ENCODE data around the gene TNFRSF1B.

TNFRSF1B gene

DNA sequence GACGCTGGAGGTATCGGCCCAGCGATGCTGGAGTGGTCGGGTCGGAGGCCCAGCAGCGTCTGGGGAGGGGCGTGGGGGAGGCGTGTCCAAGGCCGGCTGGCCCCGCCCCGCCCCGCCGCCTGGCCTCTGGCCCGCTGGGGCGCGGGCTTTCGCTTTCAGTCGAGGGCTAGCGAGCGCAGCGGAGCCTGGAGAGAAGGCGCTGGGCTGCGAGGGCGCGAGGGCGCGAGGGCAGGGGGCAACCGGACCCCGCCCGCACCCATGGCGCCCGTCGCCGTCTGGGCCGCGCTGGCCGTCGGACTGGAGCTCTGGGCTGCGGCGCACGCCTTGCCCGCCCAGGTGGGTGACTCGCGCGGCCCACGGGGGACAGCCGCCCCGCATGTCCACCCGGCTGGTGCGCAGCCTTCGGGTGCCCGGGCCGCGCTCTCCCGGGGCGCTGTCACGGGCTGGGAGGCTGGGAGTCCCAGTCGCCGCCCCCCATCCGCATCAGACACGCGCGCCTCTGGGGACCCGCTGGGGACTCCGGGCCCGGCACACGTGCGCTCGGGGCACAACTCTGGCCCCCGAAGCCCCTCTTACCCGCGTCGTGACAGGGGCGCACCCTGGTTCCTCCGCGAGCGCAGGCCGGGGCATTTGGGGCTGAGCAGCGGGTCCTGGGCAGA, at the start of gene TNFRSF1B:
TSS of gene TNFRSF1B (plus strand) at position 158 of the 659 bp plus-strand sequence. CDS start at position 259, 101 bp downstream.
- peak; percentile 17 for DNase-seq

DNA sequence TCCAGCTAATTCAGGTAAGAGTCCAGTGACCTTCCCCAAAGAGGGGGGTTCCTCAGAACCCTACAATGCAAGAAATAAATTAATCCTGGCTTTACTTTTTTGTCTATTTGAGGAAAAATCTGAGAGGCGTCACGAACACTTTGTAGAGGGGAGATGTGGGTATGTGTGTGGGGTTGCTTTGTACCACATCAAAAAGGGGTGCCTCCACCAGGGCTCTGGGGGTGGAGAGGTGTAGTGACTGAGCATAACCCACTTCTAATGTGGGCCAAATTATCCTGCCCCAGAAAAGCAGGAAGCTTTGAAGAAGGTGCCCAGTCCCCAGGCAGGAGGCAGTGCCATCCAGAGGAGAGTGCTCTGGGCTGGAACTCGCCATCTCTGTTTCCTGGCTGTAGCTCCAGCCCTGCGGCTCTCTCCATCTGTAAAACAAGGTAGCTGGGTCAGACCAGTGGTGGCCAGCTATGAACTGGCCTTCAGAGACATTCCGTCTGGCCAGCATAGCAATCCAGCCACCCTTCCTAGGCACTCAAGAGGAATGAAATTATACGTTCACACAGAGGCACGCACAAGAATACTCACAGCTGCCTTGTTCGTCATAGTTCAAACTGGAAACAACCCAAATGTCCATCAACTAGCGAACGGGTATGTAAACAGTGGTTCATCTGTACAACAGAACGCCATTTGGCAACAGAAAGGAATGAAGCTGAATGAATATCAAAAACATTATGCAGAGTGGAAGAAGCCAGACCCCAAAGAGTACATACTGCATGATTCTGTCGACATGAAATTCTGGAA, 45.4 kb upstream of the TNFRSF1B start:
- no peak for DNase-seq

DNA sequence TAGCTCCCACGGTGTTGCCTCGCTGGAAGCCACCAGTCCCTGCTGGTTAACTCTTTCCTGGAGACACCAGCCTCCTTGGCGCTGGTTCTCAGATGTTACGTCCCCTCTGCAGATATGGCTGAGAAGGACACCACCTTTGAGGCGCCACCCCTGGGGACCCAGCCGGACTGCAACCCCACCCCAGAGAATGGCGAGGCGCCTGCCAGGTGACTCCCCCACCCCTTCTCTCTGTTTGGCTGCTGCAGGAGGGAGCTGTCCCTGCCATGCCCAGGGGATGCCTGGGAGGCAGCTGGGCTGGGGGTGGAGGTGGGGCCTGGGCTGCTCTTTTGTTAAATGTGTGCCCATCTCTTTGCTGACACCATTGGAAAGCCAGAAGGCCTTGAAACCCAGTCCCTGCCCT, 43.6 kb upstream of the TNFRSF1B start:
- no peak for DNase-seq

DNA sequence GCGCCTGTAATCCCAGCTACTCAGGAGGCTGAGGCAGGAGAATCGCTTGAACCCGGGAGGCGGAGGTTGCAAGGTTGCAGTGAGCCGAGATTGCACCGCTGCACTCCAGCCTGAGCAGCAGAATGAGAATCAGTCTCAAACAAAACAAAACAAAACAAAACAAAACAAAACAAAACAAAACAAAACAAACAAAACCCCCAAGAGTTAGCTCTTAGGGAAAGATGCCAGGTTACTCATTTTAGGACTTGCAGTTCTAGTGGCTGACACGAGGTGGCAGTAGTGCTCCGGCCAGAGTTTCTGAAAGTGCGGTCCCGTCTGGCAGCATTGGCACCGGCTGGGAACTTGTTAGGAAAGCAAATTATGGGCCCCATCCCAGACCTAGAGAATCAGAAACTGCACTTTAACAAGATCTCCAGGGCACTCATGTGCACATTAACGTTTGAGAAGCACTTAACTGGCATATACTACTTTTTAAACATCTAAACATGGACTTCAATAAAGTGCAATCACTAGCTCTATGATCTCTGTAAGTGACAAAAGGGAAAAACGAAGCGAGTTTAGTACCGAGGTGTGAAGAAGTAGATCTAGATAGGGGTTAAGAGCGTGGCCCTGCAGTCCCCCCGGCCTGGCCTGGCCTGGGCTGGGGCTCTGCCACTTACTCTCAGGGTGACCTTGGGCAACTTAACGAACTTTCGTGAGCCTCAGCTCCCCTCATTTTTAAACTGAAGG, 41.9 kb upstream of the TNFRSF1B start:
- peak; percentile 56 for DNase-seq

DNA sequence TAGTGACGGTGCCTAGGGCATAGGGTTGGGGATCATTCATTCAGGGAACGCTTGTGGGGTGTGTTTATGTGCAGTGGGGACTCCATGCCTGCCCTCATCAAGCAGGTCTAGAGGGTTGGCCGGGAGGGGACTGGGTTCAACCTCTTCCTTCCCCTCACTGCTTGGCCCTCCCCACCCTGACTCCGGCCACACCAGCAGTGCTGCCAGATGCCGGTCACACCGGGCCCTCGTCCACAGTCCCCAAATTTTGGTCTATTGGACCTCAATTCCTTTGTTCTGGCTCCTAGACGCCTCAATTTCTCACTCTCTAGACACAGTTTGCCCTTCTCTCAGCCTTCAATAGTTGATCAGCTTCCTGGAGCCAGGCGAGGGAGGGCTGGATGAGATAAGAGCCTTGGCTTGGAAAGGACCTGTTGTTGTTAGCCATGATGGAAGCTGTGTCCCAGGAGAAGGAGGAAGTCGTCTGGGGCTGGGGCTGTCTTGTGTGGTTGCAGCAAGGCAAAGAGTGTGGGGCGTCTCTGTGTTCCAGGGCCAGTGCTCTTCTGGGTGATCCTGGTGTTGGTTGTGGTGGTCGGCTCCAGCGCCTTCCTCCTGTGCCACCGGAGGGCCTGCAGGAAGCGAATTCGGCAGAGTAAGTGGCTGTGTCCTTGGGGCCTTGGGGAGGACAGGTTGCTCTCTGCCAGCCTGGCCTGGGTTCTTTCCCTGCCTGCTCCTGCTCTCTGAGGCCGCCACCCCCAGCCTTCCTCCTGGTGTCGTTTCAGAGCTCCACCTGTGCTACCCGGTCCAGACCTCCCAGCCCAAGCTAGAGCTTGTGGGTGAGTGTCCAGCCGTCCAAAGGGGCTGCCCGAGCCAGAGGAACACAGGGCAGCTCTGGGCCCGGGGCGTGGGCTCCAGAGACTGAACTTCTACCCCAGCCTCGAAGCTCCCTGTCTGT, 41.1 kb upstream of the TNFRSF1B start:
- DNase-seq = no peak

DNA sequence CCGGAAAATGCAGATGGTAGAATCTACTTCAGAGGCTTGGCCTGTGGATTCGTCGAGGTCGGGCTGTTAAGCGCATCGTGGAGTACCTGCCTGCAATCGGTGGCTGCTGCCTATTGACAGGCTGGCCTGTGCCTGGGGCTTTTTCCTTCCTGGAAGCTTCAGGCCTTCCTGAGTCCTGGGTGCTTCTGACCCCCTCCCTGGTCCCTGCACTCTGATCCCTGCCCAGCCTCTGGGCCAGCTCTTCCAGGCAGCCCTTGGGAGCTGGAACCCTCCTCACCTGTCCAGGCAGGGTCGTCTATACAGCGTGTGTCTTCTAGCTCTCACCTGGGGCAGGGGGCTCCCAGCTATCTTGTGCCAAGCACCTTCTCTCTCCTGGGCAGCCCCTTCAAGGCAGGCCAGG, 40.0 kb upstream of the TNFRSF1B start:
- DNase-seq = no peak

DNA sequence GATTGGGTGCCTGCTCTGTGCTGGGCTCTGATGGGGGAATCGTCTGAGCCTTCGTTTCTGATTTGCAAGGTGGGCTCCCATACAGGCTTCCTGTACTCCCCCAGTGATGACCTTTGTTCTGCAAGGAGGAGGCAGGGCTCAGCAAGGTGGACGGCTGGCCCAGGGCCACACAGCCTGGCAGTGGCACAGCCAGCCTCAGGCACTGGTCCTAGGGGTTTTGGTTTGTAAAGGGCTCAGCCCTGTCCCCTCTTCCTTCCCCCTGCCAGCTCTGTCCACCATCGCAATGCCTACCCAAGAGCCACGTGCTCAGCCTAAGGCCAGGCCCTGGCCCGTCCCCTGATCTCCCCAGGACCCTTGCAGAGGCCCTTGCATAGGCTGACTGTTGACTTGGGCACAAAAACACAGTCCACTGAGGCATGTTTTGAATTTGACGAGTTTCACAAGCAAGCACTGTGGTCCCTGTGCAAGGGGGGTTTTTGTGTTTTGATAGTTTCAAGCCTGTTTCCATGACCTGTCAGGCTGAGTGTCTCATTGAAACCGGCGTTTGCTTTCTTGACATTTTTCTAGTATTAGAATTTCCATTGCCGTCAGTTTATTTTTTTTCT, 39.5 kb upstream of the TNFRSF1B start:
- no peak for DNase-seq

DNA sequence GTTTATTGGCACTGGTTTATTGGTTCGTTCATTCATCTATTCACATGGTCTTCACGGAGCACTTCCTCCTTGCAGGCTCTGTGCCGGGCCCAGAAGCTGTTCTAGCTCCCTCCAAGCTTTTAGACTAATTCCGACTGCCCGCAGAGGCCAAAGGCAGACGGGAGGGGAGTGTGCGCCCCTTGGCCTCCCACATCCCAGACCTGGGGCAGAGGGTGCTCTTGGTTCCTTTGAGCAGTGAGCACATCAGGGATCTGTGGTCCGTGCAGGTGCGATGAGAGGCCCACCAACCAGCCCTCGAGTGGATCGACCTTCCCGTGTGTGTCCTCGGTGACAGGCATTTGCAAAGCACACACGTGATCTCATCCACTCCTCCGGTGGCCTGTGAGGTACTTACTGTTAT, 38.7 kb upstream of the TNFRSF1B start:
- no peak for DNase-seq

DNA sequence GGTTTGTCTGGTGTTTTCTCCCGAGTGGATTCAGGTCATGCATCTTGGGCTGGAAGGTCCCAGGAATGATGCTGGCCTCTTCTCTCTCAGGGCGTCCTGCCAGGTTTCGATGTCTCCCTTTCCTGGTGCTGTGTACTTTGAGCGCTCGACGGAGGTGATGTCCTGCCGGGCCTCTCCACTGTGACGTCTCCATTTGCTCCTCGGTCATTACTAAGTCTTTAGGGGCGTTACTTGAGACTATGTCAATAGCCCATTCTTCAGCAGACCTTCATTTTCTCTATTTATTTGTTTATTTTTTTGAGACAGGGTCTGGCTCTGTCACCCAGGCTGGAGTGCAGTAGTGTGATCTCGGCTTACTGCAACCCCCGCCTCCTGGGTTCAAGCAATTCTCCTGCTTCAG, 37.2 kb upstream of the TNFRSF1B start:
- DNase-seq = no peak

DNA sequence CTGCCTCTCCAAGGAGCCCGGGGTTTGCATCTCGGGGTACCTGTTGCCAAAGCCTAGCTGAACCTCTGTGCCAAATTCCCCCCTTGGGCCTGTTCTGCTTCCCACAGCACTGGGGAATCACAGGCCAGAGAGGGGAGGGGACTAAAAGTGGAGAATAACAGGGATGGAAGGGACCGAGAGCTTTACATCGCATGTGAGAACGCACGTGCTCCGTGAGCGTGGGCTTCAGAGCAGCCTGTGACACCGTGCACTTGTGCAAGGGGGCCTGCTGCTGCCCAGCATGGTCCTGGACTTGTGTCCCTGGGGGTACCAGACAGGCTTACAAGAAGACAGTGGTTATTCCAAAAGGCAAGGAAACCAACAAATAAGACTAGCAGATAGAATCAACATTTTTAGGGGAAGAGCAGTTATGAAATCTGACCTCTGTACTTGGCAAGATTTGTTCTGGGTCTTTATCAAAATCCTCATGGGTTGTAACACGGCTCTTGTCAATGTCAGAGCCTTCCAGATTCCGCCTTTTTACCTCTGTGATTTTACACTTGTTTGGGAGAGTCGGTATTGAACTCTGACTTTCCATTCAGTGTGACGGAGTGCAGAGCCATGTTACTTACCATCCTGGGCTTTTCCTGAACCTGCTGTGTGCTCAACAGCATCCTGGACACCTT, 36.2 kb upstream of the TNFRSF1B start:
- no peak for DNase-seq

DNA sequence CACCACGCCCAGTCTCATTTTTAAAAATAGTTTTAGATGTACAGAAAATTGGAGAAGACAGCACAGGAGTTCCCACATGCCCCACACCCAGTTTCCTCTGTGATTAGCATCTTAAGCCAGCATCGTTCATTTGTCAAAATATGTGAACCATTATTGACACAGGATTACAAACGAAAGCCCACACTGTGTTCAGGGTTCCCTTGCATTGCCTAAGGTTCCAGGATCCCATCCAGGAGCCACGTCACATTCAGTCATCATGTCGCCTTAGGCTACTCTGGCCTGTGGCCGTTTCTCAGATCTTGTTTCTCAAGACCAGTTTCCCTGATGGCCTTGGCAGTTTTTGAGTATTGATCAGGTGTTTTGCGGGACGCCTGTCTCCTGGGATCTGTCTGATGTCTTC, 34.7 kb upstream of the TNFRSF1B start:
- no peak for DNase-seq

DNA sequence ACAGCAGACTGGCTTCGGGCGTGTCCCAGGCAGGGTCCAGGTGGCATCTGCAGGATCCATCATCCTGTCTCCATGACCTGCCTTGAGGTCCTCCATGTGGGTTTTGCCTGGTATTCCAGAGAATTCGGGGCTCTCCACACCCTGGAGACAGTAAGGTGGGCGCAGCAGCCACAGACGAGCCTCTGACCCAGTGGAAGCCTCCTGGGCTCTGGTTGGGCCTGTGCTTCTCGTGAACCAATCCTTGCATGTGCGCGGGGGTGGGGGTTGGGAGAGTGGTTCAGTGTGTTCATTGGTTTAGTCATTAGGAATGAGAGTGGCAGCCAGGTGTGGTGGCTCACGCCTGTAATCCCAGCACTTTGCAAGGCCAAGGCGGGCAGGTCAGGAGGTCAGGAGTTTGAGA, 32.1 kb upstream of the TNFRSF1B start:
- no peak for DNase-seq

DNA sequence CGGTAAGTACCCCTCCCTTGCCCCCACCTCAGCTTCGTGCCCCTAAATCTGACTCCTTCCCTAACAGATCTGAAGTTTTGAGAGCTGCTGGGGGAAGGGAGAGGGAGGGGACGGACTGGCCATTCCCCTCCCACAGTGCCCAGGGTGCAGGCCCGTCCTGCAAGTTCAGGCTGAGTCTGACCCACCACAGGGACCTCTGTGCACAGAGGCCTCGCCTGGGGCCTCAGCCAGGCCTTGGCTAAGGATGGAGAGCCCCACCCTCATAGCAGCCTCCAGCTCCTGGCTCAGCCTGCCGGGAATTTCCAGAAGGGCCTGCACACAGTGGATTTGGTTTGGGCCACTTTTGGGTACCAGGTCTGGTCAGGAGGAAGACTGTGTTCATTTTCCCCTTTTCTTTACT, 31.2 kb upstream of the TNFRSF1B start:
- no peak for DNase-seq

DNA sequence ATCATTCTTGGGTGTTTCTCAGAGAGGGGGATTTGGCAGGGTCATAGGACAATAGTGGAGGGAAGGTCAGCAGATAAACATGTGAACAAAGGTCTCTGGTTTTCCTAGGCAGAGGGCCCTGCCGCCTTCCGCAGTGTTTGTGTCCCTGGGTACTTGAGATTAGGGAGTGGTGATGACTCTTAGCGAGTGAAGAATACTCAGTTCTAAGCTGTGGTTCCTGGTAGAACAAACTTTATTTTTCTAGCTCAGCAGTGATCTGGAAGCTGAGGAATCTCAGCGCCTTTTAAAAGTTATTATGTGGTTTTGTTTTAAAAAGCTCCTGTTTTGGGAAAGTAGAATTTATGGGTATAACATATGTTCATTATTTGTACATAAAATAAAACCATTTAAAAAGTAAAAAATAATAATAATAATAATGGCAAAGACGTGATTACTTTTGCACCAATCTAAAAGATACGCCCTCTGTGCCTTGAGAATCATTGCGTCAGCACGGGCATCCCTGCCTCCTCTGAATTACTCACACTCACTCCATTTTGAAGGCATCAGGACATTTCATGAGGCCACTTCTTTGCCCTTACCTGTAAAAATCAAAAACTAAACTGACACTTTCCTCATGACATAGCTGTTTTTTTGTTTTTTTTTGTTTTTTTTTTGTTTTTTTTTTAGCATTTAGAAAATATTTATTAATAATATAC, 29.7 kb upstream of the TNFRSF1B start:
- DNase-seq = no peak

DNA sequence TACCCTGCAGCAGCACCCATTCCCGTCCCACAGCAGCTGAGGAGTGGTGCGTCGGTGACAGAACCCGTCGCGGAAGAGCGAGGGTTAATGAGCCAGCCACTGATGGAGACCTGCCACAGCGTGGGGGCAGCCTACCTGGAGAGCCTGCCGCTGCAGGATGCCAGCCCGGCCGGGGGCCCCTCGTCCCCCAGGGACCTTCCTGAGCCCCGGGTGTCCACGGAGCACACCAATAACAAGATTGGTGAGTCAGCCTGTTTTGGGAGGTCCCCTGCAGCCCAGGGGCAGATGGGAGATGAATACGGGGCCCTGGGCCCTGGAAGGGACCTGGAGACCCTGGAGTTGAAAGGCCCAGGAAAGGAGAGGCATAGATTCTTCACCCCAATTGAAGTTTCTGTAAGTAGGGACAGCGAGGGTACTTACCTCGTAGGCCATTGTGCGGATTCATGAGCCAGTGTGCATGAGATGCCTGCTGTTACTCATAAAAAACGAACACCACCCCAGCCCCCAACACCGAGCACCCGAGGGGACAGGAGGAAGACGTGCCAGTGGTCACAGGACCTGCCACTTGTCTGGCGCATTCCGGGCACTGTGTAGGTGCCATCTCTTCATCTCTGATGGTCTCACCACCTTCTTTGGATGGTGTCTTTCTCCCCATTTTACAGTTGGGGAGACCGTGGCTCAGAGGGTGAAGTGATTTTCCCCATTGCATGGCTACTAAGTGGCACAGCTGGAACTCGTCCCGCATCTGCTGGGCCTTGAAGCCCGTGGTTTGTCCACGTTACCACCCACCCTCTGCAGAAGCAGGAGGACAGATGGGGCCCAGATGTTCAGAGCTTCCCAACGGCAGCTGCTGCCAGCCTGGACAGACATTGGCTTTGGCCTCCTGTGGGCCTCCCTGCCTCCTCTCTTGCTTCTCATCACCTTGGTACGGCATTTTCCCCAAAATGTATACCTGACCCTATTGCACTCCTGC, 28.3 kb upstream of the TNFRSF1B start:
- DNase-seq = no peak

DNA sequence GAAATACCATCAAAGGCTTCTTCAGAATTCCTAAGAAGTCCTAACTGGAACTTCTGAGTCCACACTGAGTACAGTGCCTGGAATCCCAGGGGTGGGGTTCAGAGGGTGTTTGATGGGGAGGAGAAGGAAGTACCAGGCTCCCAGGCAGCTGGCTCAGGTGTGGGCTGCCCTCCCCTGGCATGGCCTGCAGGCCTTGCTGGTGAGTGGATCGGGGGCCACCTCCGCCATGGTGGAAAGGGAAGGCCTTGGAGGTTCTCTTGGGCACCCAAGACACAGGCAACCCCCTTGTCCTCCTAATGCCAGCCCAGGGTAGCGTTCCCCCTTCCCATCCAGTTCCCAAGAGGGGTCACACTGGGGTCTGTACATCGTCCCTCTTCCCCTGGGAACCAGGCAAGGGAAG, 26.8 kb upstream of the TNFRSF1B start:
- no peak for DNase-seq

DNA sequence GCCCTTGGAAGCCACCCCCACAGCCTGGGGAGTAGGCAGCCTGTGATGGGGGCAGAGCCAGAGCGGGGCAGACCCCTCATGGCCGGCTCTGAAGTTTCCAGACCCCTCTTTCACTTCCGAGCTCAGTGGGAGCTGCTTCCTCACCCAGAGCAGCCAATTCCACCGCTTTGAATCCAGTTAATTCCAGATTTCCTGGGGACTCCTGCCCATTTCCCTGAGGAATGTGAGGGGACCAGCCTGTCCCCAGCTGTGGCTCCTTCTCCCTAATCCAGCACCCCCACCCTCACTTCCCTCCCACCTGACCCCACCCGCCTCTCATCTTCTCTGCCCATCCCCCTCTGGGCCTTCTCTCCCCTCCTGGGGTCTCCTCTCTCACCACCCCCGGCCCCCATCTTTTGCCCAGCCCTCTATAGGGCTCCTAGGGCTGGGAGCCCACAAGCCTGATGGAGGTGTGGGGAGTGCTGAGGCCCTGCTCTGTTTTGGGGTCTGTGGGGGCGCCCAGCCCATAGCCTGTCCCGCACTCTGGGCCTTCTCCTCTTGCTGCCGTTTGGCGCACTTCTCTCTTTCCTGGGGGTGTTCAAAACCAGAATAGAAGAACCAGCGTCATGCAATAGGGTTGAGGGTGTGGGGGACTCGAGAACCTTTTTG, 26.2 kb upstream of the TNFRSF1B start:
- no peak for DNase-seq

DNA sequence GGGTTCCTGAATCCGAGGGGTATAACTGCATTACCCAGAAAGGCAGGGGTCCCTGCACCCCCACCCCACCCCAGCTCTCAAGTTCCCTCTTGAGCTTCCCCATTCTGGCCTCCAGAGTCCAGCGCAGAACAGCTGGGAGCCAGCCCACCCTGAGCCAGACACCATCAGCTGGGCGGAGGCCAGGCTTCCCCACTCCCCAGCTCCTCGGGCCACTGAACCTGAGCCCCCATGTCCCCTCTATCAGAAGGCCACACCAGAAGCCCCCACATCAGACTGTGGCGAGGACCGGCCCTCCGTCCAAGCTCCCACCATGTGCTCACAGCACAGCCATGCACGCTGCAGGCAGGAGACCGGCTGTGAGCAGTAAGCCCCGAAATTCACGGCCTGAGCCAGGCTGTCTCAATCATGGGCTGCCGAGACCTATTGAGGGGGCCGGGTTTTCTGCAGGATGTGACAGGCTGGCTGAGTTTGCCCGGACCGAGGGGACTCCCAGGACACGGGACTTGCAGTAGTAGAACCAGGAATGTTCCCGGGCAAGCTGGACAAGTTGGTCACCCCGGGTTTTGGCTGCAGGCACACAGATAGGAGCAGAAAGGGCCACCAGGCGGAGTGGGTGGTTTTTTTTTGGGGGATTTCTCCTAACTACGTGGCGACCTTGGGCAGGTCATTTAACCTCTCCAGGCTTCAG, 25.5 kb upstream of the TNFRSF1B start:
- DNase-seq = no peak
